ENCODE data around the gene ZNF189. TPM values are rescaled to one million over a fixed set of nuclear protein-coding genes. Genes with fewer than 3 reads are reported as not detected.

Gene ZNF189
- polyA plus RNA-seq, 6 donors from 2014 or later, result 1.3 to 5.0 (median 3.8) TPM

GRCh38 chr9:101434998-101435397, 36.3 kb downstream of the ZNF189 start:
- H3K27me3 Mint-ChIP-seq, result peaks cover 19 to 39% (median 30%) of the 10 kb centered on the region in 3 donors
- H3K9me3 Mint-ChIP-seq, result no peaks in the 10 kb centered on the region
- H3K27ac Mint-ChIP-seq, result no peak overlapping the region
- DNase-seq (no peak), ATAC-seq (ENCODE audit: low read depth in 2 of 2) (no peak)
- no peaks in the 10 kb centered on the region for H3K4me1 Mint-ChIP-seq
- no peaks in the 10 kb centered on the region for H3K36me3 Mint-ChIP-seq
- H3K4me3 Mint-ChIP-seq, result no peak overlapping the region

- H3K36me3 Mint-ChIP-seq, result no peaks in the 10 kb centered on the region
- no peaks in the 10 kb centered on the region for H3K9me3 Mint-ChIP-seq
These were observed 37.0 kb downstream of the ZNF189 start, which contains the start of gene ALDOB for GRCh38 chr9:101435601-101436079. Gene ALDOB (minus strand): TSS chr9:101435774. CDS start chr9:101430887, 4,887 bp downstream.

GRCh38 chr9:101437806-101438232, 39.2 kb downstream of the ZNF189 start:
- Mint-ChIP-seq H3K36me3 (no peaks in the 10 kb centered on the region), H3K27me3 (peaks cover 35 to 44% (median 43%) of the 10 kb centered on the region in 3 donors), H3K27ac (no peak overlapping the region), H3K4me1 (no peaks in the 10 kb centered on the region), H3K4me3 (no peak overlapping the region), H3K9me3 (no peaks in the 10 kb centered on the region)
- DNase-seq, result no peak
- no peak for ATAC-seq (ENCODE audit: low read depth in 2 of 2)

More at GRCh38 chr9:101435601-101436079, 37.0 kb downstream of the ZNF189 start, which contains the start of gene ALDOB:
- H3K27ac Mint-ChIP-seq, result peak within 1 kb of the TSS in 1 of 6 donors; percentile 11
- peaks cover 26 to 34% (median 27%) of the 10 kb centered on the region in 3 donors for H3K27me3 Mint-ChIP-seq
- no peak within 1 kb of the TSS for H3K4me3 Mint-ChIP-seq
- no peaks in the 10 kb centered on the region for H3K4me1 Mint-ChIP-seq
- no peak for DNase-seq
- ATAC-seq (ENCODE audit: low read depth in 2 of 2), result no peak

- Mint-ChIP-seq H3K4me1 (no peaks in the 10 kb centered on the region), H3K27me3 (peaks cover 40 to 50% (median 49%) of the 10 kb centered on the region in 3 donors), H3K9me3 (no peaks in the 10 kb centered on the region), H3K36me3 (no peaks in the 10 kb centered on the region), H3K4me3 (no peak overlapping the region), H3K27ac (no peak overlapping the region)
- DNase-seq (no peak), ATAC-seq (ENCODE audit: low read depth in 2 of 2) (no peak)
These were observed 39.9 kb downstream of the ZNF189 start for GRCh38 chr9:101438523-101438922.

GRCh38 chr9:101440714-101441230, 42.1 kb downstream of the ZNF189 start:
- DNase-seq (no peak), ATAC-seq (ENCODE audit: low read depth in 2 of 2) (no peak)
- Mint-ChIP-seq H3K36me3 (peaks cover 0 to 5% of the 10 kb centered on the region in 2 donors), H3K27me3 (peaks cover 47 to 61% (median 55%) of the 10 kb centered on the region in 3 donors), H3K4me1 (no peaks in the 10 kb centered on the region), H3K4me3 (peak overlapping the region in 1 of 8 donors; percentile 70), H3K27ac (no peak overlapping the region), H3K9me3 (no peaks in the 10 kb centered on the region)

- DNase-seq (no peak), ATAC-seq (ENCODE audit: low read depth in 2 of 2) (no peak)
- H3K4me1 Mint-ChIP-seq, result no peaks in the 10 kb centered on the region
- H3K9me3 Mint-ChIP-seq, result peaks cover 0 to 2% (median 0%) of the 10 kb centered on the region in 7 donors
- H3K36me3 Mint-ChIP-seq, result peaks cover 0 to 5% of the 10 kb centered on the region in 2 donors
- peaks cover 55 to 70% (median 58%) of the 10 kb centered on the region in 3 donors for H3K27me3 Mint-ChIP-seq
- H3K4me3 Mint-ChIP-seq, result no peak overlapping the region
- H3K27ac Mint-ChIP-seq, result no peak overlapping the region
These were observed 43.7 kb downstream of the ZNF189 start for GRCh38 chr9:101442318-101442717.

- H3K4me1 Mint-ChIP-seq, result no peaks in the 10 kb centered on the region
- ATAC-seq (ENCODE audit: low read depth in 2 of 2), result no peak
These were observed 44.1 kb downstream of the ZNF189 start for GRCh38 chr9:101442736-101443135.

GRCh38 chr9:101443364-101443771, 44.7 kb downstream of the ZNF189 start:
- peaks cover 0 to 5% of the 10 kb centered on the region in 2 donors for H3K36me3 Mint-ChIP-seq
- H3K4me3 Mint-ChIP-seq, result no peak overlapping the region
- peaks cover 0 to 1% (median under 1%) of the 10 kb centered on the region in 3 donors for H3K4me1 Mint-ChIP-seq
- H3K9me3 Mint-ChIP-seq, result peaks cover 0 to 2% (median 0%) of the 10 kb centered on the region in 7 donors
- H3K27me3 Mint-ChIP-seq, result peaks cover 52 to 73% (median 57%) of the 10 kb centered on the region in 3 donors
- ATAC-seq (ENCODE audit: low read depth in 2 of 2), result no peak
- no peak overlapping the region for H3K27ac Mint-ChIP-seq
- no peak for DNase-seq

More at GRCh38 chr9:101442736-101443135, 44.1 kb downstream of the ZNF189 start:
- peaks cover 0 to 2% (median 0%) of the 10 kb centered on the region in 7 donors for H3K9me3 Mint-ChIP-seq
- H3K4me3 Mint-ChIP-seq, result no peak overlapping the region
- H3K36me3 Mint-ChIP-seq, result peaks cover 0 to 5% of the 10 kb centered on the region in 2 donors
- H3K27ac Mint-ChIP-seq, result no peak overlapping the region
- no peak for DNase-seq
- peaks cover 55 to 70% (median 55%) of the 10 kb centered on the region in 3 donors for H3K27me3 Mint-ChIP-seq

- peaks cover 56 to 78% (median 70%) of the 10 kb centered on the region in 3 donors for H3K27me3 Mint-ChIP-seq
These were observed 46.8 kb downstream of the ZNF189 start for GRCh38 chr9:101445353-101446029.

GRCh38 chr9:101446732-101447131, 48.1 kb downstream of the ZNF189 start:
- ATAC-seq (ENCODE audit: low read depth in 2 of 2), result no peak
- Mint-ChIP-seq H3K4me3 (peak overlapping the region in 1 of 8 donors; percentile 7), H3K4me1 (peaks cover 11 to 14% (median 14%) of the 10 kb centered on the region in 3 donors), H3K9me3 (peaks cover 1 to 11% (median 3%) of the 10 kb centered on the region in 7 donors), H3K27me3 (peaks cover 54 to 81% (median 67%) of the 10 kb centered on the region in 3 donors), H3K27ac (peak overlapping the region in 1 of 6 donors; percentile 60), H3K36me3 (peaks cover under 1 to 11% of the 10 kb centered on the region in 2 donors)
- DNase-seq, result no peak

More at GRCh38 chr9:101445353-101446029, 46.8 kb downstream of the ZNF189 start:
- DNase-seq, result no peak
- H3K4me1 Mint-ChIP-seq, result peaks cover 11 to 14% (median 14%) of the 10 kb centered on the region in 3 donors
- no peak overlapping the region for H3K27ac Mint-ChIP-seq
- H3K4me3 Mint-ChIP-seq, result no peak overlapping the region
- ATAC-seq (ENCODE audit: low read depth in 2 of 2), result no peak
- H3K9me3 Mint-ChIP-seq, result peaks cover 0 to 2% (median 0%) of the 10 kb centered on the region in 7 donors
- H3K36me3 Mint-ChIP-seq, result peaks cover 0 to 5% of the 10 kb centered on the region in 2 donors

GRCh38 chr9:101448680-101449070, 50.0 kb downstream of the ZNF189 start:
- H3K9me3 Mint-ChIP-seq, result peaks cover 10 to 31% (median 14%) of the 10 kb centered on the region in 7 donors
- H3K4me1 Mint-ChIP-seq, result peaks cover 11 to 14% (median 14%) of the 10 kb centered on the region in 3 donors
- peak overlapping the region; percentile 55 to 85 (median 74) for H3K4me3 Mint-ChIP-seq
- DNase-seq, result no peak
- no peak for ATAC-seq (ENCODE audit: low read depth in 2 of 2)
- H3K27ac Mint-ChIP-seq, result peak overlapping the region in 1 of 6 donors; percentile 91
- H3K36me3 Mint-ChIP-seq, result peaks cover 8 to 11% of the 10 kb centered on the region in 2 donors
- H3K27me3 Mint-ChIP-seq, result peaks cover 60 to 79% (median 65%) of the 10 kb centered on the region in 3 donors

GRCh38 chr9:101449071-101449721, 50.5 kb downstream of the ZNF189 start:
- peak; percentile 95 to 97 for ATAC-seq (ENCODE audit: low read depth in 2 of 2)
- DNase-seq, result peak; percentile 21
- peak overlapping the region; percentile 55 to 85 (median 76) for H3K4me3 Mint-ChIP-seq
- peaks cover 11 to 14% (median 14%) of the 10 kb centered on the region in 3 donors for H3K4me1 Mint-ChIP-seq
- peaks cover 10 to 32% (median 15%) of the 10 kb centered on the region in 7 donors for H3K9me3 Mint-ChIP-seq
- peaks cover 8 to 11% of the 10 kb centered on the region in 2 donors for H3K36me3 Mint-ChIP-seq
- H3K27me3 Mint-ChIP-seq, result peaks cover 61 to 79% (median 64%) of the 10 kb centered on the region in 3 donors
- no peak overlapping the region for H3K27ac Mint-ChIP-seq

- peaks cover 49 to 65% (median 52%) of the 10 kb centered on the region in 3 donors for H3K27me3 Mint-ChIP-seq
- peaks cover 10 to 32% (median 15%) of the 10 kb centered on the region in 7 donors for H3K9me3 Mint-ChIP-seq
- H3K4me3 Mint-ChIP-seq, result peak overlapping the region in 1 of 8 donors; percentile 61
- ATAC-seq (ENCODE audit: low read depth in 2 of 2) (no peak), DNase-seq (no peak)
- no peak overlapping the region for H3K27ac Mint-ChIP-seq
- peaks cover 11 to 14% (median 14%) of the 10 kb centered on the region in 3 donors for H3K4me1 Mint-ChIP-seq
- peaks cover 7 to 8% of the 10 kb centered on the region in 2 donors for H3K36me3 Mint-ChIP-seq
These were observed 52.3 kb downstream of the ZNF189 start for GRCh38 chr9:101450931-101451330.

Data from naive B cell (primary cell).